GM06990 (cell line): ENCODE data around the gene MZT1.

ENCODE experiments used
- DNase-seq: peaks from one replicate; pipeline ENCODE4 v3.0.0-alpha.2; 2011; ENCODE audit not compliant: insufficient read length; ENCODE audit errors: extremely low read depth
- H3K27me3 ChIP-seq: replicated peaks from 2 replicates; pipeline ENCODE4 v1.6.0; 2011; ENCODE audit warnings: low read length; ENCODE audit not compliant: control insufficient read depth, insufficient read depth
- H3K36me3 ChIP-seq: 2 replicates; pipeline ENCODE4 v1.5.1; 2011; ENCODE audit warnings: low read length; ENCODE audit not compliant: control insufficient read depth, insufficient read depth
- H3K4me3 ChIP-seq: replicated peaks from 2 replicates; pipeline ENCODE4 v1.5.1; 2011; ENCODE audit warnings: low read depth, mild to moderate bottlenecking, control low read depth, low read length
- CTCF ChIP-seq: IDR thresholded peaks from 2 replicates; pipeline ENCODE4 v1.5.1; 2011; ENCODE audit warnings: low read length, control low read depth, mild to moderate bottlenecking, inconsistent platforms; ENCODE audit not compliant: insufficient read depth, poor library complexity, severe bottlenecking

The MZT1 gene

GRCh38 chr13:72680353-72680752 lies 47.1 kb downstream of the MZT1 start:
- TF ChIP-seq CTCF: no peak
- no peak overlapping the region for H3K4me3 ChIP-seq
- no peak for DNase-seq
- H3K36me3 ChIP-seq: no peaks in the 10 kb centered on the region
- no peaks in the 10 kb centered on the region for H3K27me3 ChIP-seq

DNA sequence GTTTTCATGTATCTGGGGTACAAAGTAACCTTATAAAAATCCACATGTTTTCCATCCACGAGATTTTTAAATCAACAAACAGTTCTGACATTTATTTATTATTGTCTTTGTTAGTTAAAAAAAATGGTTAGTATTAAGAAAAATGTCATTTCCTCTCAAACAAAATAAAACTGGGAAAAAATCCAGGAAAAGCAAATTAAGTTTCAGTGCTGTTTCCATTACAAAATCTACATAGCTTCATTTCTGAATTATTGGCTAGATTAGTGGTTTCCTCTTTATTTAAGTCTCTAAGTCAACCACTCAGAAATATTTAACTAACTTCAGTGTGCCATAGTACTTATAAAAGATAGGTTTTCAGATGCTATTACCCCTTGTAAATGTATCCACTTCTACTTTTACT lies 49.1 kb downstream of the MZT1 start:
- no peak for DNase-seq
- Histone ChIP-seq H3K4me3 (no peak overlapping the region), H3K36me3 (no peaks in the 10 kb centered on the region), H3K27me3 (no peaks in the 10 kb centered on the region)
- TF ChIP-seq CTCF: no peak

- Histone ChIP-seq H3K27me3 (no peaks in the 10 kb centered on the region), H3K36me3 (no peaks in the 10 kb centered on the region), H3K4me3 (no peak overlapping the region)
- no peak for TF ChIP-seq CTCF
- DNase-seq: no peak
Measured at GRCh38 chr13:72677431-72677830, 50.0 kb downstream of the MZT1 start.

DNA sequence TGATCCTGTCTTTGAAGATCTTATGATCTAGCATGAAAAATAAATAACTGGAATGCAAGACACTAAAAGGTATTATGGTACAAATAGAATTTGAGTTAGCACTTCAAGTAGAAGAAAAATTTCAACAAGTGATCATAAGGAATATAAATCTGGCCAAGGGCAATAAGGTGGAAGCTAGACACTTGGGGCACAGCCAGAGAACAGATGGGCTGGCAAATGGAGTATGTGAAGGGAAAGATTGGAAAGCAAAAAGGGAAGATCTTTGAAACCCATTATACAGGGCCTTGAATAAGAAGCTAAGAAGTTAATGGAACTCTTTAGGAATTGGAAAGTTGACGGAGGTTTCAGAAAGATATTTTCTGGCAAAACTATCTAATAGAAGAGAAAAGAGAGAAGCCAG lies 61.0 kb downstream of the MZT1 start:
- Histone ChIP-seq H3K36me3 (no peaks in the 10 kb centered on the region), H3K4me3 (no peak overlapping the region), H3K27me3 (no peaks in the 10 kb centered on the region)
- no peak for DNase-seq
- no peak for TF ChIP-seq CTCF

GRCh38 chr13:72662548-72662947 lies 64.9 kb downstream of the MZT1 start:
- no peak for TF ChIP-seq CTCF
- Histone ChIP-seq H3K36me3 (no peaks in the 10 kb centered on the region), H3K27me3 (no peaks in the 10 kb centered on the region), H3K4me3 (no peak overlapping the region)
- DNase-seq: no peak
